ENCODE measurements around the gene VPS8.

GRCh38 chr3:184887574-184887973 lies 75.6 kb downstream of the VPS8 start:
- no peak for TF ChIP-seq MEIS2 (CRISPR knock-in tag; IDR thresholded peaks at IDR 0.05)
- no peak for TF ChIP-seq SIN3A (IDR thresholded peaks at IDR 0.05; ENCODE audit: borderline replicate concordance, low read depth, low read length)
- TF ChIP-seq CTCF (CRISPR knock-in tag; IDR thresholded peaks at IDR 0.05) = no peak

All from HepG2 (cell line).